ENCODE measurements around the gene TBCC.

TBCC gene

DNA sequence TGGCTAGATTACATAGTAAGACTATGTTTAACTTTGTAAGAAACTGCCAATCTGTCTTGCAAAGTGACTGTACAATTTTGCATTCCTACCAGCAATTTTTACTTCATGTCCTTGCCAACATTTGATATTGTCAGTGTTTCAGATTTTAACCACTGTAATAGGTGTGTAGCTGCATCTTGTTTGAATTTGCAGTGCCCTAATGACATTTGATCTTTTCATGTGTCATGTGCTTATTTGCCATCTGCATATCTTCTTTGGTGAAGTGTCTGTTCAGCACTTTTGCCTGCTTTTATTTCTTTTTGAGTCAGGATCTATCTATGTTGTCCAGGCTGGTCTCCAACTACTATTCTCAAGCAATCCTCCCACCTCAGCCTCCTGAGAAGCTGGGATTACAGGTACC is 21.1 kb downstream of the TBCC start:
- DNase-seq (ENCODE audit: low read depth): no peak
- TF ChIP-seq CTCF (conservative IDR thresholded peaks at IDR 0.05; ENCODE audit: control insufficient read depth, insufficient read depth, low read depth, low read length): no peak
- no peak overlapping the region for H3K4me3 ChIP-seq (ENCODE audit: control insufficient read depth, low read depth, low read length)

- no peak for TF ChIP-seq CTCF (conservative IDR thresholded peaks at IDR 0.05; ENCODE audit: control insufficient read depth, insufficient read depth, low read depth, low read length)
- DNase-seq (ENCODE audit: low read depth): no peak
- H3K4me3 ChIP-seq (ENCODE audit: control insufficient read depth, low read depth, low read length): no peak within 1 kb of the TSS
Observed at GRCh38 chr6:42722497-42722896, 23.4 kb downstream of the TBCC start, which contains the start of gene PRPH2. TSS of gene PRPH2 (minus strand) at chr6:42722597. CDS start at chr6:42722334, 263 bp downstream.

GRCh38 chr6:42720739-42721138 is 25.2 kb downstream of the TBCC start:
- H3K4me3 ChIP-seq (ENCODE audit: control insufficient read depth, low read depth, low read length): no peak overlapping the region
- DNase-seq (ENCODE audit: low read depth): no peak
- no peak for TF ChIP-seq CTCF (conservative IDR thresholded peaks at IDR 0.05; ENCODE audit: control insufficient read depth, insufficient read depth, low read depth, low read length)

DNA sequence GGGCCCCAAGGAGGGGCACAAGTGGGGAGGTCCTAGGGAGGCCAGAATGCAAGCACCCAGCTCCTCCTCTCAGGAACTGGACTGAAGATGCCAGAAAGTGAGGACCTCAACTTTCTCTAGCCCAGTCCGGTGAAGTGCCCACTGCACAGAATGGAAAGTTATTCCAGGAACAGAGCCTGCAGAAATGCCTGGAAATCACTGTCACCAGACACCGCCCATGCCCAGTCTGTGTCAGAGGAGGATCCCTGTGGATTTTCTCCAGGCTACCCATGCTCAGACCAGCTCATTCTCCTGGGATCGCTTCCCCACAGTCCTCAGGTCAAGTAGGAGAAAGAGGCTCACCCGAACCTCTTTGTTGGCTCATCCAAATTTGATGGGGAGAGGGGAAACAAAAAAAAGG is 30.0 kb downstream of the TBCC start:
- DNase-seq (ENCODE audit: low read depth): no peak
- no peak for TF ChIP-seq CTCF (conservative IDR thresholded peaks at IDR 0.05; ENCODE audit: control insufficient read depth, insufficient read depth, low read depth, low read length)
- H3K4me3 ChIP-seq (ENCODE audit: control insufficient read depth, low read depth, low read length): no peak overlapping the region

GRCh38 chr6:42714098-42714761 is 31.7 kb downstream of the TBCC start:
- TF ChIP-seq CTCF (conservative IDR thresholded peaks at IDR 0.05; ENCODE audit: control insufficient read depth, insufficient read depth, low read depth, low read length): no peak
- DNase-seq (ENCODE audit: low read depth): peak; percentile 38
- no peak overlapping the region for H3K4me3 ChIP-seq (ENCODE audit: control insufficient read depth, low read depth, low read length)

- no peak overlapping the region for H3K4me3 ChIP-seq (ENCODE audit: control insufficient read depth, low read depth, low read length)
- no peak for TF ChIP-seq CTCF (conservative IDR thresholded peaks at IDR 0.05; ENCODE audit: control insufficient read depth, insufficient read depth, low read depth, low read length)
- no peak for DNase-seq (ENCODE audit: low read depth)
Observed at GRCh38 chr6:42711930-42712329, 34.0 kb downstream of the TBCC start.

DNA sequence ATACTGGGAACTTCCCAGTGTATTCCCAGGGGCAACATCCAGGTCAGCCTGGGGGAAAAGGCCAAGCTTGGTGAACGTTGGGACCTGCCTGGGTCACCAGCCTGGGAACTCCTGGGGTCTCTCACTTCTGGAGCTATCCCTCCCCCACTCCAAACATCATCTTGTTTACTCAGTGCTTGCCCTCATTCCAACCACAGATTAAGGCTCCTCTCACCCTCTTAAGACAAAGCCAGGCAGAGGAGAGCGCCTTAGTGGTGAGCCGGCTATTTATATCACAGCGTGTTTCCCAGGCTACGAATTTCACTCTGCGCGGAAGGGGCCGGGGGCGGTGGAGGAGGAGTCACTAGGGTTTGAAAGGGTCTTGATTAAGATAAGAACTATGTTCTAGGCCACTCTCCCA is 35.6 kb downstream of the TBCC start:
- no peak overlapping the region for H3K4me3 ChIP-seq (ENCODE audit: control insufficient read depth, low read depth, low read length)
- no peak for DNase-seq (ENCODE audit: low read depth)
- TF ChIP-seq CTCF (conservative IDR thresholded peaks at IDR 0.05; ENCODE audit: control insufficient read depth, insufficient read depth, low read depth, low read length): no peak

Measured in fibroblast of mammary gland (primary cell).